HUES64 (cell line): ENCODE data around the gene RPA1.
"Not testable (repeated sequence)": the region's sequence is repeated elsewhere in the genome, so short reads cannot be mapped to it uniquely, and the experiment has no call there.

ENCODE experiments used
- H3K27ac ChIP-seq: 2 replicates; pipeline ENCODE4 v1.7.0; 2013; ENCODE audit warnings: low read depth, low read length, inconsistent platforms
- H3K27me3 ChIP-seq: 2 replicates; pipeline ENCODE4 v1.6.1; 2013; ENCODE audit warnings: mild to moderate bottlenecking, low read length; ENCODE audit not compliant: insufficient read depth
- H3K36me3 ChIP-seq: 2 replicates; pipeline ENCODE4 v1.6.1; 2013; ENCODE audit warnings: mild to moderate bottlenecking, low read length; ENCODE audit not compliant: insufficient read depth
- H3K4me1 ChIP-seq: 2 replicates; pipeline ENCODE4 v1.6.1; 2013; ENCODE audit warnings: mild to moderate bottlenecking, low read length, moderate library complexity; ENCODE audit not compliant: insufficient read depth
- H3K4me3 ChIP-seq: 2 replicates; pipeline ENCODE4 v1.5.1; 2013; ENCODE audit warnings: mild to moderate bottlenecking, low read length, moderate library complexity
- H3K9ac ChIP-seq: 2 replicates; pipeline ENCODE4 v1.6.1; 2013; ENCODE audit warnings: mild to moderate bottlenecking, low read depth, low read length
- H3K9me3 ChIP-seq: 2 replicates; pipeline ENCODE4 v1.6.1; 2013; ENCODE audit warnings: low read depth, low read length; ENCODE audit not compliant: insufficient read depth
- WGBS: fragments of 150-250, 120-280 bp; methylation state at CpG from one replicate; pipeline ENCODE4 v1.1.7; 2013; ENCODE audit warnings: missing lambda C conversion rate; 5-methylcytosine and 5-hydroxymethylcytosine counted together

The RPA1 gene

GRCh38 chr17:1796800-1797199, 33.0 kb upstream of the RPA1 start:
- Histone ChIP-seq H3K9ac (no peak overlapping the region), H3K9me3 (no peaks in the 10 kb centered on the region), H3K4me1 (no peaks in the 10 kb centered on the region), H3K4me3 (no peak overlapping the region), H3K27me3 (no peaks in the 10 kb centered on the region), H3K27ac (no peak overlapping the region), H3K36me3 (peaks cover 45% of the 10 kb centered on the region)
- WGBS: 89% methylated on average over 1 of the region's 1 CpG

GRCh38 chr17:1797323-1797722, 32.5 kb upstream of the RPA1 start:
- Histone ChIP-seq H3K9me3 (no peaks in the 10 kb centered on the region), H3K27ac (no peak overlapping the region), H3K9ac (no peak overlapping the region), H3K27me3 (no peaks in the 10 kb centered on the region), H3K4me1 (no peaks in the 10 kb centered on the region), H3K4me3 (no peak overlapping the region), H3K36me3 (peaks cover 49% of the 10 kb centered on the region)
- WGBS: 79% methylated on average over 3 of the region's 3 CpGs

- not testable (repeated sequence) for H3K9ac ChIP-seq, H3K9me3 ChIP-seq, H3K4me1 ChIP-seq, H3K27me3 ChIP-seq, H3K27ac ChIP-seq, H3K4me3 ChIP-seq
- 96% methylated on average over 8 of the region's 8 CpGs for WGBS
- H3K36me3 ChIP-seq: peaks cover 49% of the 10 kb centered on the region
Observed at GRCh38 chr17:1797846-1798245, 32.0 kb upstream of the RPA1 start.

- peaks cover 57% of the 10 kb centered on the region for H3K36me3 ChIP-seq
- no peak overlapping the region for H3K9ac ChIP-seq
- H3K9me3 ChIP-seq: no peaks in the 10 kb centered on the region
- no peak overlapping the region for H3K4me3 ChIP-seq
- H3K27ac ChIP-seq: no peak overlapping the region
- H3K4me1 ChIP-seq: no peaks in the 10 kb centered on the region
- no peaks in the 10 kb centered on the region for H3K27me3 ChIP-seq
- WGBS: 94% methylated on average over 7 of the region's 7 CpGs
Observed at GRCh38 chr17:1800240-1800639, 29.6 kb upstream of the RPA1 start.

GRCh38 chr17:1800712-1801111, 29.1 kb upstream of the RPA1 start:
- 97% methylated on average over 4 of the region's 4 CpGs for WGBS

GRCh38 chr17:1802429-1802828, 27.4 kb upstream of the RPA1 start:
- Histone ChIP-seq H3K4me3 (no peak overlapping the region), H3K9me3 (no peaks in the 10 kb centered on the region), H3K27me3 (no peaks in the 10 kb centered on the region), H3K36me3 (peaks cover 52% of the 10 kb centered on the region), H3K4me1 (no peaks in the 10 kb centered on the region), H3K27ac (no peak overlapping the region), H3K9ac (no peak overlapping the region)
- 95% methylated on average over 1 of the region's 1 CpG for WGBS

More at GRCh38 chr17:1800712-1801111, 29.1 kb upstream of the RPA1 start:
- Histone ChIP-seq H3K27ac (no peak overlapping the region), H3K36me3 (peaks cover 56% of the 10 kb centered on the region), H3K9ac (no peak overlapping the region), H3K4me3 (no peak overlapping the region), H3K9me3 (no peaks in the 10 kb centered on the region), H3K27me3 (no peaks in the 10 kb centered on the region), H3K4me1 (no peaks in the 10 kb centered on the region)

- Histone ChIP-seq H3K4me1 (no peaks in the 10 kb centered on the region), H3K36me3 (peaks cover 48% of the 10 kb centered on the region), H3K4me3 (no peak overlapping the region), H3K27me3 (no peaks in the 10 kb centered on the region), H3K9me3 (no peaks in the 10 kb centered on the region), H3K9ac (no peak overlapping the region), H3K27ac (no peak overlapping the region)
- 95% methylated on average over 6 of the region's 6 CpGs for WGBS
Observed at GRCh38 chr17:1803280-1803679, 26.5 kb upstream of the RPA1 start.

- Histone ChIP-seq H3K9ac (no peak overlapping the region), H3K4me3 (no peak overlapping the region), H3K9me3 (no peaks in the 10 kb centered on the region), H3K4me1 (no peaks in the 10 kb centered on the region), H3K27me3 (no peaks in the 10 kb centered on the region), H3K27ac (no peak overlapping the region), H3K36me3 (peaks cover 43% of the 10 kb centered on the region)
- 93% methylated on average over 6 of the region's 6 CpGs for WGBS
Observed at GRCh38 chr17:1807890-1808289, 21.9 kb upstream of the RPA1 start.

- Histone ChIP-seq H3K9ac (no peak overlapping the region), H3K27ac (no peak overlapping the region), H3K36me3 (peaks cover 43% of the 10 kb centered on the region), H3K27me3 (no peaks in the 10 kb centered on the region), H3K4me3 (no peak overlapping the region), H3K9me3 (no peaks in the 10 kb centered on the region), H3K4me1 (no peaks in the 10 kb centered on the region)
- WGBS: 79% methylated on average over 2 of the region's 2 CpGs
Observed at GRCh38 chr17:1808644-1809043, 21.2 kb upstream of the RPA1 start.

GRCh38 chr17:1809815-1810214, 20.0 kb upstream of the RPA1 start:
- 96% methylated on average over 8 of the region's 8 CpGs for WGBS
- not testable (repeated sequence) for H3K4me3 ChIP-seq, H3K4me1 ChIP-seq, H3K9ac ChIP-seq, H3K27ac ChIP-seq, H3K27me3 ChIP-seq, H3K9me3 ChIP-seq
- H3K36me3 ChIP-seq: peaks cover 40% of the 10 kb centered on the region

- no peak overlapping the region for H3K9ac ChIP-seq
- H3K9me3 ChIP-seq: no peaks in the 10 kb centered on the region
- H3K4me1 ChIP-seq: no peaks in the 10 kb centered on the region
- WGBS: 96% methylated on average over 20 of the region's 20 CpGs
- H3K36me3 ChIP-seq: peaks cover 38% of the 10 kb centered on the region
- H3K27me3 ChIP-seq: no peaks in the 10 kb centered on the region
- no peak overlapping the region for H3K4me3 ChIP-seq
- no peak overlapping the region for H3K27ac ChIP-seq
Observed at GRCh38 chr17:1810450-1811103, 19.2 kb upstream of the RPA1 start.

GRCh38 chr17:1813088-1813487, 16.7 kb upstream of the RPA1 start:
- Histone ChIP-seq H3K4me1 (no peaks in the 10 kb centered on the region), H3K4me3 (no peak overlapping the region), H3K27me3 (no peaks in the 10 kb centered on the region), H3K27ac (no peak overlapping the region), H3K9ac (no peak overlapping the region), H3K36me3 (peaks cover 38% of the 10 kb centered on the region), H3K9me3 (no peaks in the 10 kb centered on the region)
- WGBS: 94% methylated on average over 5 of the region's 5 CpGs
